ENCODE results near the gene STPG4. TPM values are rescaled to one million over a fixed set of nuclear protein-coding genes. Genes with fewer than 3 reads are reported as not detected.

Gene STPG4
- total RNA-seq, 1 donor from 2014 or later: not detected

DNA sequence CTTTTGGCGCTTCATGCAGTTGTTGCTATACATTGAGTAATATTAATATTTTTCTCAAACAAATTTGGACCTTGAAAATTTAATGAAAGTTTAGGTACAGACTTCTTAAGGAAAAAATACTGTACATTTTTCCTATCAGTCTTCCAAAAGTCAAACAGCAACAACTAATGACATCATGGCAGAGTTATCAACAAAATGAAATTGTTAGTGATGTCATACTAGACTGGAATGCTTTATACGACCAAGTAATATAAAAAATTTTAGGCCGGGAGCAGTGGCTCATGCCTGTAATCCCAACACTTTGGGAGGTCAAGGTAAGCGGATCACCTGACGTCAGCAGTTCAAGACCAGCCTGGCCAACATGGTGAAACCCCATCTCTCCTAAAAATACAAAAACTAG, 12.0 kb upstream of the STPG4 start:
- no peaks in the 10 kb centered on the region for H3K27me3 ChIP-seq (ENCODE audit: low read depth)
- H3K9me3 ChIP-seq (replicated peaks): no peaks in the 10 kb centered on the region
- intact Hi-C loops (cut with micrococcal nuclease): no loop called here
- peaks cover 67% of the 10 kb centered on the region for H3K36me3 ChIP-seq
- no peak for DNase-seq
- TF ChIP-seq, protein P1, sequence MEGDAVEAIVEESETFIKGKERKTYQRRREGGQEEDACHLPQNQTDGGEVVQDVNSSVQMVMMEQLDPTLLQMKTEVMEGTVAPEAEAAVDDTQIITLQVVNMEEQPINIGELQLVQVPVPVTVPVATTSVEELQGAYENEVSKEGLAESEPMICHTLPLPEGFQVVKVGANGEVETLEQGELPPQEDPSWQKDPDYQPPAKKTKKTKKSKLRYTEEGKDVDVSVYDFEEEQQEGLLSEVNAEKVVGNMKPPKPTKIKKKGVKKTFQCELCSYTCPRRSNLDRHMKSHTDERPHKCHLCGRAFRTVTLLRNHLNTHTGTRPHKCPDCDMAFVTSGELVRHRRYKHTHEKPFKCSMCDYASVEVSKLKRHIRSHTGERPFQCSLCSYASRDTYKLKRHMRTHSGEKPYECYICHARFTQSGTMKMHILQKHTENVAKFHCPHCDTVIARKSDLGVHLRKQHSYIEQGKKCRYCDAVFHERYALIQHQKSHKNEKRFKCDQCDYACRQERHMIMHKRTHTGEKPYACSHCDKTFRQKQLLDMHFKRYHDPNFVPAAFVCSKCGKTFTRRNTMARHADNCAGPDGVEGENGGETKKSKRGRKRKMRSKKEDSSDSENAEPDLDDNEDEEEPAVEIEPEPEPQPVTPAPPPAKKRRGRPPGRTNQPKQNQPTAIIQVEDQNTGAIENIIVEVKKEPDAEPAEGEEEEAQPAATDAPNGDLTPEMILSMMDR (IDR thresholded peaks at IDR 0.05; ENCODE audit: borderline replicate concordance): no peak
- peaks cover 88% of the 10 kb centered on the region for H3K4me1 ChIP-seq
- H3K4me3 ChIP-seq: no peak overlapping the region
- H3K27ac ChIP-seq (replicated peaks): no peak overlapping the region

DNA sequence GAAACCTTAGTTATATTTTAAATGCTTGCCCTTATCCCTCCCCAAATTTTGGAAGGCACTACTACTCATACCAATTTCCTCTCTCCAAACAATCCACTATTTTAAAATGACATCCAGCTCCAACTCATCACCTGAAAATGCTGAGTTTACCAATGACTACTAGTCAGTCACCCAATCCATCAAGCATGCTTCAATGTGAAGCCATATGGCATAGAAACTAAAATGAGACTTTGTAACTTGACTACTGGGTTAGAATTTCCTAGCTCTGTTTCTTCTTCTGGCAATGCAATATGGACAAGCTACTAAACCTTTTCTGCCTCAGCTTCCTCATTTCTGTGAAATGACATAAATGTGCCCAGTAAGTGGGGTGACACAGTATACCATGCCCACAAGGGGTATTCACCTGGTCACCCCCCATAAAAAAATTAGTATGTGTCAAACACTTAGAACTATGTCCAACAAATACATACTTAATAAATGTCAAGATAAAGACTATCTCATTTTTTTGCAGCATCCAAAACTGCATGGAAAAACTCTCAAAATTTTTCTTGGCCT, 10.0 kb upstream of the STPG4 start:
- Histone ChIP-seq H3K27me3 (ENCODE audit: low read depth) (no peaks in the 10 kb centered on the region), H3K27ac (replicated peaks) (peak overlapping the region; percentile 10), H3K4me3 (no peak overlapping the region), H3K36me3 (peaks cover 81% of the 10 kb centered on the region), H3K4me1 (peaks cover 76% of the 10 kb centered on the region), H3K9me3 (replicated peaks) (no peaks in the 10 kb centered on the region)
- intact Hi-C loops (cut with micrococcal nuclease): no loop called here
- DNase-seq: no peak
- TF ChIP-seq, protein P1 (IDR thresholded peaks at IDR 0.05; ENCODE audit: borderline replicate concordance): no peak

DNA sequence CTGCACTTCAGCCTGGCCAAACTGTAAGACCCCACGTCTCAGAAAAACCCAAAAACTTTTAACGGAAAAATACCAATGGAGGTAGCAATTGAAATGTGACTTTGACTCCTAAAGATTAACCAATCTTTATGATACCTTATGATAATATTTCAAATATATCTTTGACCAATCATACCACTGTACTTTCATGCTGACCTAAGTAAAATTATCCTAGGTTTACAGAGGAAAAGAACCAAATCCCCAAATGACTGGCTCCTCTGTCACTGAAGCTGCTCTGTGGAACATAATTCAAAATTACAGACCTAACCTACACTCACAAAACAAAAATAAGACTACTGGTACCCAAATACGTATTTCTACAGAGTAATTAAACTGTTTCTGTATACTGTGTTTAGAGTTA, 7.7 kb upstream of the STPG4 start:
- no peak overlapping the region for H3K4me3 ChIP-seq
- peaks cover 81% of the 10 kb centered on the region for H3K36me3 ChIP-seq
- DNase-seq: no peak
- H3K9me3 ChIP-seq (replicated peaks): no peaks in the 10 kb centered on the region
- TF ChIP-seq, protein P1 (IDR thresholded peaks at IDR 0.05; ENCODE audit: borderline replicate concordance): no peak
- peaks cover 54% of the 10 kb centered on the region for H3K4me1 ChIP-seq
- H3K27me3 ChIP-seq (ENCODE audit: low read depth): no peaks in the 10 kb centered on the region
- intact Hi-C loops (cut with micrococcal nuclease): no loop called here
- H3K27ac ChIP-seq (replicated peaks): no peak overlapping the region

DNA sequence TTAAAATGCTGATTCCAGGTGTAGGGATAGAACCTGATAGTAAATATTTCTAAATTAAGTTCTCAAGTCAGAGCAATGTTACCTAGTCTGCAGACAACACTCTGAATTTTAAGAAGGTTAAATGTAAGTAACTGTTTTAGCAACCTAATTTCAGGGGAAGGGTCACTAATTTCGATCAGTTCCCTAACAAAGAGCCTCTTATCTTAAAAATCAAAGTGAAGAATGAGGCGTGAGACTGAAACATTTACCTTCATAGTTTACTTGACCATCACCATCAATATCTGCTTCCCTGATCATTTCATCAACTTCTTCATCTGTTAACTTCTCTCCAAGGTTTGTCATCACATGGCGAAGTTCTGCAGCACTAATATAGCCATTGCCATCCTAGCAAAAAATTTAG, 6.4 kb upstream of the STPG4 start:
- Histone ChIP-seq H3K9me3 (replicated peaks) (no peaks in the 10 kb centered on the region), H3K4me1 (peaks cover 42% of the 10 kb centered on the region), H3K27me3 (ENCODE audit: low read depth) (no peaks in the 10 kb centered on the region), H3K4me3 (no peak overlapping the region), H3K36me3 (peaks cover 72% of the 10 kb centered on the region), H3K27ac (replicated peaks) (no peak overlapping the region)
- no peak for DNase-seq
- intact Hi-C loops (cut with micrococcal nuclease): no loop called here
- TF ChIP-seq, protein P1 (IDR thresholded peaks at IDR 0.05; ENCODE audit: borderline replicate concordance): no peak

DNA sequence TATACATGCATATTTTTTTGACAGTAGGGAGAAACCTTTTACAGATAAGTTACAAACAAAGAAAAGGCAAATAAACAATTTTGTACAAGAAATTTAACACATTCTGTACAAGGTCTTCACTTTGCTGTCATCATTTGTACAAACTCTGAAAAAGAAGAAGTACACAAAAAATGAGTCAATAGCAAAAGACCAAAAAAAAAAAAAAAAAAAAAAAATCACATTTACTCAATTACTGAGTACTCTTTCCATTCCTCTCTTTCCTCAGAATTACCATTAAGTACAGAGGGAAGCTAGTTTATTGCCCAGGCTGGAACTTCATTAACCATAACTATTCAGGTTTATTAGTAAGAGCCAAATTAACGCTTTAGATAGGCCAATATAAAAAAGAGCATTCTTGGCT, 5.6 kb upstream of the STPG4 start:
- Histone ChIP-seq H3K4me3 (no peak overlapping the region), H3K27me3 (ENCODE audit: low read depth) (no peaks in the 10 kb centered on the region), H3K9me3 (replicated peaks) (no peaks in the 10 kb centered on the region), H3K27ac (replicated peaks) (no peak overlapping the region), H3K4me1 (peaks cover 34% of the 10 kb centered on the region), H3K36me3 (peaks cover 67% of the 10 kb centered on the region)
- no peak for DNase-seq
- TF ChIP-seq, protein P1 (IDR thresholded peaks at IDR 0.05; ENCODE audit: borderline replicate concordance): no peak
- intact Hi-C loops (cut with micrococcal nuclease): no loop called here

Data from left ventricle myocardium inferior (tissue), 1 donor.